Measurements from ENCODE around the gene MACROD1. TPM values are rescaled to one million over a fixed set of nuclear protein-coding genes. Genes with fewer than 3 reads are reported as not detected.

The MACROD1 gene
- total and polyA plus RNA-seq, 10 of the 15 experiments (the other 5 are each of a cell fraction or from before 2014, with no cell fraction given), result 1.2 to 22.7 (median 11.3) TPM; not detected in 1

DNA sequence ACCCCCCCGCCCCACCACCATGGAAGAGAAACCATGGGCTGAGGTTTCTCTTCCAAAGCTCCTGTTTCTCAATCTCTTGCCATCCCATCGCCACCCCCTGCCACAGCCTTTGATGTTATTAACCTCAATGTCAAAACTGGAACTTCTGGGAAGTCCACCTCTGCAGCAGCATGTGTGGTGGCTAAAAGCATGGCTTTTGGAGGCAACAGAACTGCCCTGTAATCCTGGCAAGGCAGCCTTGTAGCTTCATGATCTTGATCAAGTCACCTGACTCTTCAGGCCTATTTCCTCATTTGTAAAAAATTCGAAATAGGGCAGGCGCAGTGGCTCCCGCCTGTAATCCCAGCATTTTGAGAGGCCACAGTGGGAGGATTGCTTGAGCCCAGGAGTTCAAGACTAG, 195.0 kb downstream of the MACROD1 start:
- no peak overlapping the region for H3K9ac ChIP-seq (ENCODE audit: control insufficient read depth, insufficient read depth, low read length)
- ATAC-seq, result no peak
- H3K27ac ChIP-seq (ENCODE audit: control insufficient read depth, insufficient read depth), result no peak overlapping the region
- peaks cover 0 to under 1% of the 10 kb centered on the region in 2 experiments; a peak in 1 of 4 replicates for H3K36me3 ChIP-seq (ENCODE audit: control insufficient read depth in 2 of 2, insufficient read depth in 2 of 2, low read length in 1 of 2)
- peaks cover 15% of the 10 kb centered on the region for H3K79me2 ChIP-seq (ENCODE audit: control insufficient read depth, insufficient read depth, low read length)
- ChIA-PET POLR2A (no interaction called here), CTCF (interaction anchor here (1.4 kb wide), 1 partner anchor 134 kb away, joined by 3 read pairs; no protein-coding TSS in a partner anchor), RAD21 (ENCODE audit: unreplicated experiment) (no interaction called here), SMC1A (ENCODE audit: uncharacterized antibody, unreplicated experiment) (no interaction called here)
- H3K9me3 ChIP-seq (replicated peaks; ENCODE audit: control insufficient read depth, insufficient read depth, low read length), result no peaks in the 10 kb centered on the region
- no peak overlapping the region for H2AFZ ChIP-seq (ENCODE audit: control insufficient read depth, low read depth, low read length)
- intact Hi-C loops (cut with micrococcal nuclease; ENCODE audit: unreplicated experiment), result no loop called here
- peaks cover 2% of the 10 kb centered on the region for H3K4me1 ChIP-seq (ENCODE audit: control insufficient read depth, insufficient read depth, low read length)
- H3K4me3 ChIP-seq, result no peak overlapping the region
- no peaks in the 10 kb centered on the region for H3K27me3 ChIP-seq (replicated peaks in 1 of 2; ENCODE audit: control insufficient read depth in 2 of 2, insufficient read depth in 2 of 2, low read length in 1 of 2)
- TF ChIP-seq USF2 (IDR thresholded peaks at IDR 0.05; ENCODE audit: borderline replicate concordance, low read depth, low read length) (no peak), ASH2L (IDR thresholded peaks at IDR 0.05; ENCODE audit: borderline replicate concordance, low read depth) (no peak), SUZ12 (IDR thresholded peaks at IDR 0.05; ENCODE audit: unreplicated experiment) (no peak), CHD4 (IDR thresholded peaks at IDR 0.05) (no peak), SREBF2 (IDR thresholded peaks at IDR 0.05; ENCODE audit: low read length) (no peak), RBBP5 (conservative IDR thresholded peaks at IDR 0.05) (no peak), MEF2B (IDR thresholded peaks at IDR 0.05; ENCODE audit: partially characterized antibody, poor library complexity, severe bottlenecking) (no peak), EP300 (IDR thresholded peaks at IDR 0.05; ENCODE audit: borderline replicate concordance in 1 of 2, control insufficient read depth in 1 of 2, low read depth in 2 of 2, low read length in 2 of 2) (no peak), E2F8 (IDR thresholded peaks at IDR 0.05; ENCODE audit: low read depth, partially characterized antibody) (no peak), ZBTB11 (CRISPR knock-in tag; IDR thresholded peaks at IDR 0.05) (no peak)
- TF ChIP-seq, protein P1, sequence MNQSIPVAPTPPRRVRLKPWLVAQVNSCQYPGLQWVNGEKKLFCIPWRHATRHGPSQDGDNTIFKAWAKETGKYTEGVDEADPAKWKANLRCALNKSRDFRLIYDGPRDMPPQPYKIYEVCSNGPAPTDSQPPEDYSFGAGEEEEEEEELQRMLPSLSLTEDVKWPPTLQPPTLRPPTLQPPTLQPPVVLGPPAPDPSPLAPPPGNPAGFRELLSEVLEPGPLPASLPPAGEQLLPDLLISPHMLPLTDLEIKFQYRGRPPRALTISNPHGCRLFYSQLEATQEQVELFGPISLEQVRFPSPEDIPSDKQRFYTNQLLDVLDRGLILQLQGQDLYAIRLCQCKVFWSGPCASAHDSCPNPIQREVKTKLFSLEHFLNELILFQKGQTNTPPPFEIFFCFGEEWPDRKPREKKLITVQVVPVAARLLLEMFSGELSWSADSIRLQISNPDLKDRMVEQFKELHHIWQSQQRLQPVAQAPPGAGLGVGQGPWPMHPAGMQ (IDR thresholded peaks at IDR 0.05; ENCODE audit: borderline replicate concordance), result no peak
- no TSS peak for BruUV-seq (replicated peaks)
- in situ Hi-C loops (cut with MboI), result no loop called here
- H4K20me1 ChIP-seq (ENCODE audit: control insufficient read depth, insufficient read depth), result no peaks in the 10 kb centered on the region
- 80% methylated on average over 5 of the region's 5 CpGs for WGBS (ENCODE audit: insufficient coverage, insufficient replicate concordance, low lambda C conversion rate, missing lambda C conversion rate)
- no peak for FAIRE-seq
- no peak for DNase-seq (ENCODE audit: low read depth, low spot score)
- no peak overlapping the region for H3K4me2 ChIP-seq (ENCODE audit: control insufficient read depth, insufficient read depth)

Data from GM12878 (cell line).